Retinal pigment epithelial cell (primary cell): Measurements from ENCODE around the gene PHC2.

ENCODE experiments used
- DNase-seq: peaks from one replicate; pipeline ENCODE4 v3.0.0-alpha.2; 2010; ENCODE audit warnings: low read depth
- H3K4me3 ChIP-seq: 2 replicates; pipeline ENCODE4 v1.5.1; 2011; ENCODE audit warnings: mild to moderate bottlenecking, low read length, control low read depth, moderate library complexity
- CTCF ChIP-seq: conservative IDR thresholded peaks from 2 replicates; pipeline ENCODE4 v1.5.1; 2011; ENCODE audit warnings: low read depth, low read length, control low read depth, inconsistent platforms

PHC2 gene

GRCh38 chr1:33433509-33434362 lies 2.8 kb upstream of the PHC2 start:
- DNase-seq = peak; percentile 96
- no peak for TF ChIP-seq CTCF
- H3K4me3 ChIP-seq = no peak overlapping the region

- DNase-seq = no peak
- TF ChIP-seq CTCF = no peak
- H3K4me3 ChIP-seq = peak overlapping the region; percentile 64
These were observed 821 bp downstream of the PHC2 start for GRCh38 chr1:33429856-33430691.

GRCh38 chr1:33429332-33429731 lies 1.6 kb downstream of the PHC2 start:
- no peak for DNase-seq
- peak overlapping the region; percentile 64 for H3K4me3 ChIP-seq
- TF ChIP-seq CTCF = no peak

GRCh38 chr1:33428661-33429060 lies 2.2 kb downstream of the PHC2 start:
- H3K4me3 ChIP-seq = peak overlapping the region; percentile 64
- no peak for TF ChIP-seq CTCF
- DNase-seq = no peak

GRCh38 chr1:33426916-33427315 lies 4.0 kb downstream of the PHC2 start:
- H3K4me3 ChIP-seq = no peak overlapping the region
- peak; percentile 93 for DNase-seq
- no peak for TF ChIP-seq CTCF

GRCh38 chr1:33425900-33426299 lies 5.0 kb downstream of the PHC2 start:
- TF ChIP-seq CTCF = no peak
- no peak overlapping the region for H3K4me3 ChIP-seq
- no peak for DNase-seq
